OCI-LY1 (cell line): Measurements from ENCODE around the gene TXNDC11.

Experiments
- H2AFZ ChIP-seq: fragments of 200-600 bp; sonication (generic), shearing (Covaris generic); 2 replicates; pipeline ENCODE4 v1.6.0; 2014; ENCODE audit warnings: antibody characterized with exemption, mild to moderate bottlenecking, low read length
- H3F3A ChIP-seq: fragments of 200-600 bp; sonication (generic), shearing (Covaris generic); 2 replicates; pipeline ENCODE4 v1.6.0; 2014; ENCODE audit warnings: mild to moderate bottlenecking, antibody characterized with exemption, low read length, moderate library complexity; ENCODE audit not compliant: insufficient read depth
- H3K27ac ChIP-seq: fragments of 200-600 bp; sonication (generic); 2 replicates; pipeline ENCODE4 v1.5.1; 2014; ENCODE audit warnings: low read length, mixed run types, mild to moderate bottlenecking, low read depth; ENCODE audit not compliant: poor library complexity, severe bottlenecking
- H3K27me3 ChIP-seq: fragments of 200-600 bp; sonication (generic); 2 replicates; pipeline ENCODE4 v1.6.0; 2014; ENCODE audit warnings: antibody characterized with exemption, mild to moderate bottlenecking, low read length, moderate library complexity; ENCODE audit not compliant: insufficient read depth
- H3K36me3 ChIP-seq: fragments of 200-600 bp; sonication (generic); 2 replicates; pipeline ENCODE4 v1.6.1; 2014; ENCODE audit warnings: mild to moderate bottlenecking, antibody characterized with exemption, low read length, moderate library complexity, mixed read lengths; ENCODE audit not compliant: insufficient read depth
- H3K4me1 ChIP-seq: fragments of 200-600 bp; sonication (generic); 2 replicates; pipeline ENCODE4 v1.5.1; 2014; ENCODE audit warnings: mild to moderate bottlenecking, low read length, moderate library complexity; ENCODE audit not compliant: insufficient read depth, severe bottlenecking
- H3K4me2 ChIP-seq: fragments of 200-600 bp; sonication (generic), shearing (Covaris generic); 2 replicates; pipeline ENCODE4 v1.6.1; 2014; ENCODE audit warnings: low read length
- H3K4me3 ChIP-seq: fragments of 200-600 bp; sonication (generic); 2 replicates; pipeline ENCODE4 v1.5.1; 2014; ENCODE audit warnings: low read length, low read depth, mild to moderate bottlenecking, mixed read lengths; ENCODE audit not compliant: poor library complexity, severe bottlenecking
- H3K79me2 ChIP-seq: fragments of 200-600 bp; shearing (Covaris generic); 2 replicates; pipeline ENCODE4 v1.6.1; 2016; ENCODE audit warnings: mixed run types, low read length, mixed read lengths; ENCODE audit not compliant: insufficient read depth
- H3K9ac ChIP-seq: fragments of 200-600 bp; sonication (generic), shearing (Covaris generic); 2 replicates; pipeline ENCODE4 v1.6.1; 2014; ENCODE audit warnings: mild to moderate bottlenecking, low read length, mixed read lengths
- H3K9me2 ChIP-seq: fragments of 200-600 bp; sonication (generic), shearing (Covaris generic); 2 replicates; pipeline ENCODE4 v1.6.1; 2014; ENCODE audit warnings: low read depth, mild to moderate bottlenecking, low read length, mixed read lengths
- H3K9me3 ChIP-seq: fragments of 200-600 bp; shearing (Covaris generic); 2 replicates; pipeline ENCODE4 v1.6.1; 2014; ENCODE audit warnings: low read length, mixed read lengths
- H4K20me1 ChIP-seq: fragments of 200-600 bp; sonication (generic), shearing (Covaris generic); 2 replicates; pipeline ENCODE4 v1.6.0; 2016; ENCODE audit warnings: mild to moderate bottlenecking, low read length; ENCODE audit not compliant: insufficient read depth
- CTCF ChIP-seq: fragments of 200-600 bp; sonication (generic), shearing (Covaris generic); IDR thresholded peaks from 2 replicates; pipeline ENCODE4 v1.5.1; 2017; ENCODE audit warnings: mild to moderate bottlenecking, antibody characterized with exemption, low read length, moderate library complexity, mixed read lengths
- EZH2 ChIP-seq: fragments of 200-600 bp; sonication (generic), shearing (Covaris generic); IDR thresholded peaks from 2 replicates; pipeline ENCODE4 v1.8.0; 2017; ENCODE audit warnings: borderline replicate concordance, mixed run types, mild to moderate bottlenecking, antibody characterized with exemption, low read length, moderate library complexity, mixed read lengths

TXNDC11 gene

GRCh38 chr16:11697319-11697718 is 45.3 kb downstream of the TXNDC11 start:
- Histone ChIP-seq H3K4me1 (no peaks in the 10 kb centered on the region), H3F3A (no peaks in the 10 kb centered on the region), H3K9me3 (no peaks in the 10 kb centered on the region), H3K9ac (no peak overlapping the region), H3K27ac (no peak overlapping the region), H2AFZ (no peak overlapping the region), H3K27me3 (no peaks in the 10 kb centered on the region), H3K4me3 (no peak overlapping the region), H3K36me3 (peaks cover 80% of the 10 kb centered on the region), H3K4me2 (no peak overlapping the region), H3K9me2 (no peaks in the 10 kb centered on the region), H4K20me1 (no peaks in the 10 kb centered on the region), H3K79me2 (no peaks in the 10 kb centered on the region)
- TF ChIP-seq CTCF, result no peak
- no peak for TF ChIP-seq EZH2

- H3K36me3 ChIP-seq, result peaks cover 85% of the 10 kb centered on the region
- no peak overlapping the region for H2AFZ ChIP-seq
These were observed 46.2 kb downstream of the TXNDC11 start for GRCh38 chr16:11696266-11697012.

GRCh38 chr16:11692651-11693050 is 50.0 kb downstream of the TXNDC11 start:
- H3K4me1 ChIP-seq, result peaks cover 25% of the 10 kb centered on the region
- peaks cover 70% of the 10 kb centered on the region for H3K36me3 ChIP-seq

More at GRCh38 chr16:11696266-11697012, 46.2 kb downstream of the TXNDC11 start:
- no peaks in the 10 kb centered on the region for H4K20me1 ChIP-seq
- no peak overlapping the region for H3K4me3 ChIP-seq
- no peak overlapping the region for H3K27ac ChIP-seq
- H3K27me3 ChIP-seq, result no peaks in the 10 kb centered on the region
- H3K4me2 ChIP-seq, result no peak overlapping the region
- no peaks in the 10 kb centered on the region for H3K9me3 ChIP-seq
- no peaks in the 10 kb centered on the region for H3K79me2 ChIP-seq
- H3K9me2 ChIP-seq, result no peaks in the 10 kb centered on the region
- H3K9ac ChIP-seq, result no peak overlapping the region
- no peaks in the 10 kb centered on the region for H3F3A ChIP-seq
- H3K4me1 ChIP-seq, result no peaks in the 10 kb centered on the region
- TF ChIP-seq CTCF, result no peak
- TF ChIP-seq EZH2, result no peak

More at GRCh38 chr16:11692651-11693050, 50.0 kb downstream of the TXNDC11 start:
- no peak overlapping the region for H3K9ac ChIP-seq
- no peaks in the 10 kb centered on the region for H3K27me3 ChIP-seq
- H3K4me2 ChIP-seq, result no peak overlapping the region
- no peaks in the 10 kb centered on the region for H3K79me2 ChIP-seq
- no peaks in the 10 kb centered on the region for H4K20me1 ChIP-seq
- H2AFZ ChIP-seq, result no peak overlapping the region
- no peak for TF ChIP-seq CTCF
- no peak for TF ChIP-seq EZH2
- peaks cover 4% of the 10 kb centered on the region; the same call in 1 of the 2 replicates for H3F3A ChIP-seq
- no peaks in the 10 kb centered on the region for H3K9me3 ChIP-seq
- no peak overlapping the region for H3K27ac ChIP-seq
- no peaks in the 10 kb centered on the region for H3K9me2 ChIP-seq
- H3K4me3 ChIP-seq, result no peak overlapping the region
